Middle frontal gyrus (tissue), 1 donor: Measurements from ENCODE around the gene KRT24.
"Not testable (repeated sequence)": the region's sequence is repeated elsewhere in the genome, so short reads cannot be mapped to it uniquely, and the experiment has no call there.

Source experiments
- DNase-seq: peaks from one replicate; pipeline ENCODE4 v3.0.0-alpha.2; 2015; ENCODE audit warnings: low spot score; ENCODE audit errors: extremely low spot score

KRT24 gene

DNA sequence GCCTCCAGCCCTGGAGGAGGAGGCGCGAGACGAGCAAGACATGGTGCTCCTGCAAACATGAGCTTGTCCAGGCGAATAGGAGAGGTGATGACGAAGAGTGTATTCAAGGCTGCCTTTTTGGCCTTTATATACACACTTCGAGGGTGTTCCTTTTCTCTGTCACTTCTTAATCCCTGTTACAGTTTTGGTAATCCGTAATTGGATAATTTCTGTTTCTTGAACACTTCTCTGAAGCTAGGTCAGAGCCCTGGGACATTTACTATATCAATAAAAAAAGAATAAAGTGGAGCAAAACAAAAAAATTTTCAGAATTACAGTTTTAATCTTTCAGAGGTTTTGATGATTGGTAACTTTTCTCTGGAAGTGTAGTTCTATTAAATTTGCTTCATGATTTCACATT, at the start of gene KRT24:
KRT24 (minus strand) TSS at position 101 of the 400 bp plus-strand sequence; CDS start at position 42, 59 bp downstream.
- DNase-seq, result no peak

- no peak for DNase-seq
Measured at GRCh38 chr17:40751065-40751464, 47.5 kb upstream of the KRT24 start.

DNA sequence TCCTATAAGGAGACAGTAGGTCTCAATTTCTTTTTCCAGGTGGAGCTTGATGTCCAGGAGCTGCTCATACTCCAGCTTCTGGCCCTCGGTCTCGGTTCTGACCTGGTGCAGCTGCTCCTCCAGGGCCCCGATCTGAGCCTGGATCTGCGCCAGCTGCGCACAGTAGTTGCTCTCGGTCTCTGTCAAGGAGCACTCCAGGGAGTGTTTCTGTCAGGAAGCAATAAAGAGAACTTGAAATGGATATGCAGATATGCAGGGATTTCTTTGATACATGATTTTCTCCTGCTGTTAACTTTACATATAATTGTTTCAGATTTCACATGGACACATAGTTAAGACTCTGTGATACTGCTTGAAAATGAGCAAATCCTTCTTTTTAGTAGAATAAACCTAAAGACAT, 46.8 kb upstream of the KRT24 start:
- DNase-seq, result no peak

GRCh38 chr17:40748666-40749065, 45.1 kb upstream of the KRT24 start:
- DNase-seq, result not testable (repeated sequence)

GRCh38 chr17:40738553-40738952, 35.0 kb upstream of the KRT24 start:
- no peak for DNase-seq

DNA sequence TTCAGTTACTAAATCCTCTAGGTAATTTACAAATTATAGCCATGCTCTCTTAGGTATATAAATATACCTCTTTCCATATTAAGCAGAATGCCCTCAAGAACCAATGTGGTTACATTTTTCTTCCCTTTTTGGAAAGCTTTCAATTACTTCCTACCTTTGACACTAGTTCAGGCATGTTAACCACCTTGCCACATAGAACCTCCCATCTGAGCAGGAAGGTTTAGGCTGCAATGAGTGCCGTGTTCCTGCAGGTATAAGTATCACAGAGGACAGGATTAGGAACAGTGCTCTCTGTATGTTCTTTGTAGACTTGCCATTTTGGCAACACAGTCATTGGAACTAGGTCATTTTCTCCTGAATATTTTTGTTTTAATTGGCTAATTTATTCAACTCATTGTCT, 31.5 kb upstream of the KRT24 start:
- no peak for DNase-seq

- no peak for DNase-seq
Measured at GRCh38 chr17:40734018-40734417, 30.5 kb upstream of the KRT24 start.

DNA sequence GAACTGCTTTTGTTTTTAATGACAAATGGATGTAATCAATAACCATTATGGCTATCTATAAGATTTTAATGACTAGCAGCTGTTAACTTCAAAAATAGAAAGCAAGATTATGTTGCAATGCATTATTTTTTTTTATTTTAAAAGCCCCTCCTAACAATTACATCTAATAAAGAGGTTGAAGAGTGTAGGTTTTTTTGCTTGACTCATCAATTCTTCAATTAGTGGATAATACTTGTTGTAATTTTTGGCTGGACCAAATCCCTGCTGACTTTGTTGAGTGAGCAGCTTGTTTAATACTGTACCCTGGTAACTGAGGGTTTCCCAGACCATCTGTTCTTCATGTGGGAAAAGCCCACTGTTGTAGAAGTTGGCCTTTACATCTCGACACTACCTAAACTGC, 27.4 kb upstream of the KRT24 start:
- DNase-seq, result no peak

GRCh38 chr17:40727447-40728231, 24.1 kb upstream of the KRT24 start:
- DNase-seq, result no peak

DNA sequence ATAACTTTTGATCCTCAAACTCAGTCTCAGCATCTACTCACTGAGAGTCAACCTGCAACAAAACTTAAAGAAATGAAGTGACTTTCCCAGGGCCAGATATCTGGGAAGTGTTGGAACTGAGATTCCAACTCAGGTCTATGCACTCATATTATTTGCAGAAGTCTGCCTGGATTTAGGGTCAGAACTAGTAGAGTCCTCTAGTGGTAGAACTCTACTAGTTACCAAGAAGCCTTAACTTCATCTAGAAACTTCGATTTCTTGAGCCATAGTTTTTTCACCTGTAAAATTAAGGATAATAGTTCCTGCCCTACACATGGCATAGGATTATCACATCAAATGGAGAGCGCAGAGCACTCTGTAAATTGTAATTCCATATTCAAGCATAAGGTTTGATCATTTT, 23.4 kb upstream of the KRT24 start:
- no peak for DNase-seq

- no peak for DNase-seq
Measured at GRCh38 chr17:40724656-40725055, 21.1 kb upstream of the KRT24 start.

DNA sequence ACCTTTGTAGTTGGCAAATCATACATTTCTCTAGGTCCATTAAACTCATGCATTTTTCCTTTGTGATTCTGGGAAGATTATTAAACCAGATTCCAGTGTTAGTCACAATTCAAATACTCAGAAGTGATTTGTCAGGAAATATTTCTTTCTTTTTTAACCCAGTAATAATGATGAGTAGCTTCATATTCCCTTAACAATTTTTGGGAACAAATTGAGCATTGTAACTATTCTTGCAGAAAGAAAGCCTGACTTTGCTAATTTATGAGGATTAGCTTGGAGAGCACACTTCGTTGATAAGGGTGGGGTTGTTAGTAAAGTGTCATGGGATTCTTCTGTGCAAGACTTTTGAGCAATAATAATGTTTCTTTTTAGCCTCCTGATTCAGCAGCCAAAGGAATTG, 18.7 kb upstream of the KRT24 start:
- no peak for DNase-seq

- DNase-seq, result no peak
Measured at GRCh38 chr17:40720899-40721298, 17.3 kb upstream of the KRT24 start.

- no peak for DNase-seq
Measured at GRCh38 chr17:40718930-40719329, 15.4 kb upstream of the KRT24 start.

DNA sequence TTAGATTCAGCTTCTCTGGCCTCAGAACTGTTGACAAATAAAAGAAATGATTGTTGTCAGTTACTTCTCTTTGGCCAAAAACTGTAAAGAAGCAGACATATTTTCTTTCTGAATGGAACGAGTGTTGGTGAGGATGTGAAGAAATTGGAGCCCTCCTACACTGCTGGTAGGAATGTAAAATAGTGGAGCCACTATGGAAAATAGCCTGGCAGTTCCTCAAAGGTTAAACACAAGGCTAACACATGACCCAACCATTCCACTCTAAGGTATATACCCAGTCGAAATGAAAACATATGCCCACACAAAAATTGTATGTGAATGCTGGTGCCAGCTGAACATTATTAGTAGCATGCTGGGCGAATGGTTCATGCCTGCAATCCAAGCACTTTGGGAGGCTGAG, 14.2 kb upstream of the KRT24 start:
- DNase-seq, result no peak

- no peak for DNase-seq
Measured at GRCh38 chr17:40714473-40714872, 10.9 kb upstream of the KRT24 start.

DNA sequence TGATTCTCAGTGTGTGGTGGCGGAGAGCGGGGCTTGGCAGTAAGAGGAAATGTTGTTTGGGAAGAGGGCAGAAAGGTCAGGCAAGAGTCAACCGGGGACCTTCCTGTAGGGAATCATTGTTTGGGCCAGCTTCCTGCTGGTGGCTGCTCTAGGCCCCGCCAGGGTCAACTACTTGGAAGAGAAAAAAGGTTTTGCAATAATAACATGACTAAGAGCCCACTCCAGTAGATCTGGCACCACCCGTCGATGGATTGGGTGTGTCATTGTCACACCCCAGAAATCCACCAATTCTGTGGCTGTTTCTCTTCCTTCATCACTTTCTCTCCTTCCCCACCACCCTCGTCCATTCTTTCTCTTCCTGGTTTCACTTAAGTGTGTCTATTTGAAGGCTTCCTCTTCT, 4.2 kb upstream of the KRT24 start:
- DNase-seq, result no peak

DNA sequence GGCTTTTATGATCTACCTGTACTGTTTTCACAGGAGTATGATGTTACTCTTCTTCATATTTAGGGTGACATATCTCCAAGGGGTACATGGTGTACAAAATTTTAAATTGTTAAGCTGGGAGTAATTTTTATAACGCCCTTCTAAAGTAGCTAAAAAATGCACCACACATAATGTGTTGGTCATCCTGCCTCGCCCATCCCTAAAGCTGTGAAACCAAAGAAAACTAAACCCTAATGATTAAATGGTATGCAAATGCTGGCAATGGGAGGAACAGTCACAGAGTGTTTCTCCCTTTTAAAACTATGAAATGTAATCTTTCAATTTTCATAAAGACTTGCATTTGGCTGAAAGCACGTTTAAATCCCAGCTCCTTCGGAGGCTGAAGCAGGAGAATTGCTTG, 2.0 kb upstream of the KRT24 start:
- DNase-seq, result no peak

DNA sequence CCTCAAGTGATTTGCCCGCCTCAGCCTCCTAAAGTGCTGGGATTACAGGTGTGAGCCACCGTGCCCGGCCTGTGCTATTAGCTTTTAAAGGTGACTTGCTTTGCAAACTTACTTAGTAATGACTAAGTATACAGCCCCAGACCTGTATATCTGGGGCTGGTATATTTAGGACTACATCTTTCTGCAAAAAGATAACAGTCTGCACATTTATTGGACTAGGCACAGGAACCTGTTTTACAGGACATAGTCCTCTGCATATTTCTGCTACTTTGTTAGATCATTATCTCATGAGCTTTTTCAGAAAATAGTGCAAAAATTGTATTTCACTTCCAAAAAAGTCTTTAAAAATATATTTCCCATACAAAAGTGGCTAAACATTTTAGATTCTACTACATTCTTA, 1.3 kb downstream of the KRT24 start:
- DNase-seq, result no peak

- no peak for DNase-seq
Measured at GRCh38 chr17:40699853-40700252, 3.7 kb downstream of the KRT24 start.

GRCh38 chr17:40699371-40699770, 4.2 kb downstream of the KRT24 start:
- DNase-seq, result no peak

GRCh38 chr17:40697297-40697696, 6.3 kb downstream of the KRT24 start:
- DNase-seq, result no peak

- DNase-seq, result no peak
Measured at GRCh38 chr17:40696651-40697072, 6.9 kb downstream of the KRT24 start.
